Ovary (tissue), 9 donors: ENCODE results near the gene DENND6B. TPM values are rescaled to one million over a fixed set of nuclear protein-coding genes. Genes with fewer than 3 reads are reported as not detected.

Experiments
- DNase-seq, 5 donors: peaks; one replicate each; pipeline ENCODE4 v3.0.0-alpha.2; 2019 to 2020
- H3K27ac ChIP-seq, 2 donors: fragments of 200-600 bp; one replicate each; pipeline versions ENCODE4 v1.5.1 to v1.8.0; 2019 to 2022
- H3K27me3 ChIP-seq: fragments of 200-600 bp; one replicate; pipeline ENCODE4 v1.8.0; 2022
- H3K36me3 ChIP-seq: fragments of 200-600 bp; sonication (generic); one replicate; pipeline ENCODE4 v1.5.1; 2019
- H3K4me1 ChIP-seq: one replicate; pipeline ENCODE4 v1.8.1; 2013; ENCODE audit warnings: mild to moderate bottlenecking, moderate library complexity; ENCODE audit not compliant: insufficient read depth
- H3K4me3 ChIP-seq: fragments of 200-600 bp; sonication (generic); one replicate; pipeline ENCODE4 v1.5.1; 2017
- H3K9me3 ChIP-seq, 2 donors: fragments of 200-600 bp in 1 of 2; sonication (generic) in 1 of 2; one replicate each; pipeline versions ENCODE4 v1.5.1 to v1.8.1; 2013 to 2019; ENCODE audit warnings: mild to moderate bottlenecking in 1 of 2, moderate library complexity in 1 of 2
- EP300 ChIP-seq: sonication (generic); formaldehyde crosslinking; IDR thresholded peaks from one replicate; pipeline ENCODE4 v1.6.1; 2017; ENCODE audit warnings: antibody characterized with exemption
- POLR2A ChIP-seq: fragments of 450-650 bp; IDR thresholded peaks from one replicate; pipeline ENCODE4 v1.6.1; 2017; ENCODE audit warnings: antibody characterized with exemption, mild to moderate bottlenecking, moderate library complexity
- whole genome bisulfite sequencing, 3 donors: extraction: QIAGEN DNeasy Blood & Tissue Kit in 1 of 3; methylation state at CpG; one replicate each; pipeline versions ENCODE4 v1.1.5 to v1.1.7; 2013 to 2017; 5-methylcytosine and 5-hydroxymethylcytosine counted together
- intact Hi-C, 4 donors: fragments of 100-400 bp; cut with DNase I; formaldehyde crosslinking; loops; one replicate each; pipeline versions ENCODE4 v1.11.0 to v1.15.1; 2022 to 2023
- polyA plus RNA-seq, 2 donors: library from polyadenylated mRNA; stranded (reverse); fragments of 200-250 nt in 1 of 2; fragments of 350-450 nt in 1 of 2; fragmentation: Illumina TruSeq in 1 of 2; extraction: RNeasy Lipid Tissue Mini Kit (QIAGEN cat#74804) in 1 of 2; gene quantifications; one replicate each; pipeline ENCODE4 v1.2.3, GENCODE V29; 2013 to 2014
- total RNA-seq, 7 donors: library from RNA; depleted of rRNA in 2 of 7; stranded (reverse); fragments of >200 nt in 2 of 7; fragmentation: NEBNext Ultra II Directional in 3 of 7; extraction: Animal tissue kit (Norgen Biotek cat#: 25700) in 3 of 7; gene quantifications; one replicate each; pipeline versions ENCODE4 v1.1.0 to v1.2.4, GENCODE V29; 2016 to 2023
- TF ChIP-seq, protein P1 (sequence below), 3 donors: fragments of 450-650 bp in 2 of 3; fragments of 200-600 bp in 1 of 3; IDR thresholded peaks; one replicate each; pipeline versions ENCODE4 v1.5.1 to v1.8.0; 2016 to 2022; ENCODE audit warnings: antibody characterized with exemption in 3 of 3, mild to moderate bottlenecking in 1 of 3
- donor health status: DM: no; HTN: no; CAD: no; lungs with moderate emphysema.
- donor health status: DM: no; HTN: no; CAD: no.
- donor health status: Bipolar disorder and iron deficiency.
- donor health status: DM: yes; HTN: yes; CAD: no.
- donor health status: DM: no; HTN: no; CAD: no.
- donor health status: DM: yes; HTN: yes; CAD: no.

DENND6B gene
- total and polyA plus RNA-seq, 9 donors, result 0.38 to 17.3 (median 5.6) TPM

DNA sequence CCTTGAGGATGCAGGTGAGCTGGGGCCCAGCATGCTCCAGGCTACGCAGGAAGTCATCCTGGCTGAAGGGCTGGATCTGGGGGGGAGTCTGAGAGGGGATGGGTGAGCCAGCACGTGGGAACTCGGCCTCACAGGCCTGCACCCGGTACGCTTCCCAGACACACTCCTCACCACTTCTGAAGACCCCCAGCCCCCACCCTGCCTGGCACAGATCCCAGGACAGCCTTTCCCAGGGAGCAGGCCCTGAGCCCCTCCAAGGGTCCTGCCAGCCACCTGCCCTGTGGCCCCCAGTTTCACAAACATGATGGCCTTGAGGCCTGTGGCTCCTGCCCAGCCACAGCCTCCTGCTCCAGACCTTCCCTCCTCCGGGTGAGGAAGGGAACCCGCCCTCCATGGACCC is 13.8 kb downstream of the DENND6B start:
- Histone ChIP-seq H3K36me3 (no peaks in the 10 kb centered on the region), H3K4me3 (no peak overlapping the region), H3K27me3 (no peaks in the 10 kb centered on the region), H3K27ac (no peak overlapping the region), H3K9me3 (no peaks in the 10 kb centered on the region), H3K4me1 (peaks cover 6% of the 10 kb centered on the region)
- peak in 3 of 5 donors; percentile 23 to 41 (median 35) for DNase-seq
- WGBS, 3 donors, result 64 to 83% (median 76%) methylated on average over 7 of the region's 7 CpGs
- TF ChIP-seq EP300 (no peak), POLR2A (no peak)
- TF ChIP-seq, protein P1, sequence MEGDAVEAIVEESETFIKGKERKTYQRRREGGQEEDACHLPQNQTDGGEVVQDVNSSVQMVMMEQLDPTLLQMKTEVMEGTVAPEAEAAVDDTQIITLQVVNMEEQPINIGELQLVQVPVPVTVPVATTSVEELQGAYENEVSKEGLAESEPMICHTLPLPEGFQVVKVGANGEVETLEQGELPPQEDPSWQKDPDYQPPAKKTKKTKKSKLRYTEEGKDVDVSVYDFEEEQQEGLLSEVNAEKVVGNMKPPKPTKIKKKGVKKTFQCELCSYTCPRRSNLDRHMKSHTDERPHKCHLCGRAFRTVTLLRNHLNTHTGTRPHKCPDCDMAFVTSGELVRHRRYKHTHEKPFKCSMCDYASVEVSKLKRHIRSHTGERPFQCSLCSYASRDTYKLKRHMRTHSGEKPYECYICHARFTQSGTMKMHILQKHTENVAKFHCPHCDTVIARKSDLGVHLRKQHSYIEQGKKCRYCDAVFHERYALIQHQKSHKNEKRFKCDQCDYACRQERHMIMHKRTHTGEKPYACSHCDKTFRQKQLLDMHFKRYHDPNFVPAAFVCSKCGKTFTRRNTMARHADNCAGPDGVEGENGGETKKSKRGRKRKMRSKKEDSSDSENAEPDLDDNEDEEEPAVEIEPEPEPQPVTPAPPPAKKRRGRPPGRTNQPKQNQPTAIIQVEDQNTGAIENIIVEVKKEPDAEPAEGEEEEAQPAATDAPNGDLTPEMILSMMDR (IDR thresholded peaks at IDR 0.05), result no peak
- intact Hi-C loops, result no loop called here

DNA sequence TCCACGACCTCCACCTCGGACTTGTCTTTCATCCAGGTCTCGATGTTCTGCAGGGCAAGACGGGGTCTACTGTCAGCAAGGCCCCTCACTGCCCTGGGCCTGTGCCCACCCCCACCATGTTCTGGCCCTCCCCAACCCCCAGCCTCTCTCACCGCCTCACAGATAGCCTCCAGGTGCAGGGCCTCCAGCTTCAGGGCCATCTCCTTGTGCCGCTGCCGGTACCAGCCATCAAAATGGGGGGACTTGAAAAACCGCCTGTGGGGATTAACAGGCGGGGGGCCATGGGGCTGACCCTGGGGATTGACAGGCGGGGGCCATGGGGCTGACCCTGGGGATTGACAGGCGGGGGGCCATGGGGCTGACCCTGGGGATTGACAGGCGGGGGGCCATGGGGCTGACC is 14.4 kb downstream of the DENND6B start:
- TF ChIP-seq, protein P1 (IDR thresholded peaks at IDR 0.05), result no peak
- TF ChIP-seq POLR2A (no peak), EP300 (no peak)
- Histone ChIP-seq H3K4me3 (no peak overlapping the region), H3K27ac (no peak overlapping the region), H3K27me3 (no peaks in the 10 kb centered on the region), H3K9me3 (no peaks in the 10 kb centered on the region), H3K36me3 (no peaks in the 10 kb centered on the region), H3K4me1 (peaks cover 8% of the 10 kb centered on the region)
- intact Hi-C loops, result no loop called here
- no peak for DNase-seq
- 91 to 95% (median 92%) methylated on average over 7 to 12 of the region's 12 CpGs for WGBS, 3 donors

DNA sequence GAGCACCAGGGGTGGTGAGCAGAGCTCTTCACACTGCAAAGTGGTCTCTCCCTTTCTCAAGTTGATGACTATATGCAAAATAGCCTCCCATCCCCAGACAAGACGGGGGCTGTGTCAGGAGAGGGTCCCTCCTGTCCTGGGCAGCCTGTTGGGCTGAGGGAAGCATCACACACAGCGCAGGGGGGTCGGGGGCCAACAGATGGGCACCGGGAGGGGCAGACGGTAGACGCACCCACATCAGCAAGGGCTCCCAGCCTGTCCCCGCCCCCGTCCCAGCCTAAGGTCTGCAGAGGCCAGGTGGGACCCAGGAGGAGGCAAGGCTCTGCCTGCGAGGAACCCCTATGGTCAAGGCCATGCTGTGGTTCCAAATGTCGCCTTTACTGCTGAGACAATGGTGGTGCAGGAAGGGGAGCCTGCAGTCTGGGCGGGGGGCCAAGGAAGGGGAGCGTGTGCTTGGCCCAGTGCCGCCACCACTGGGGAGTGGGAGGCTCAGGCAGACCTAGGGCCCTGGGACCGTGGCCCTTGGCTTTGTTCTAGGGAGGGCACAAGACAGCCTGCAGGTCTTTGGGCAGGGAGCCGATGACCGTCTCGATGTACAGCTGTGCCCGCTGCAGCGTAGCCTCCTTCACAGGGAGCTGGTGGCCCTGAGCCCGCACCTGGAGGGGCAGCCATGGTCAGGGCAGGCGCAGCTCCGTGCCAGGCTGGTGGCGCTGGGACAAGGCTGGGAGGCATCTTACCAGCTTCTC is 15.0 kb downstream of the DENND6B start:
- 71 to 77% (median 76%) methylated on average over 23 of the region's 23 CpGs for WGBS, 3 donors
- Histone ChIP-seq H3K36me3 (no peaks in the 10 kb centered on the region), H3K27me3 (no peaks in the 10 kb centered on the region), H3K27ac (no peak overlapping the region), H3K9me3 (no peaks in the 10 kb centered on the region), H3K4me3 (no peak overlapping the region), H3K4me1 (peaks cover 8% of the 10 kb centered on the region)
- DNase-seq, result peak in 2 of 5 donors; percentile 22 to 27
- intact Hi-C loops, result no loop called here
- TF ChIP-seq EP300 (no peak), POLR2A (no peak)
- TF ChIP-seq, protein P1 (IDR thresholded peaks at IDR 0.05), result no peak

DNA sequence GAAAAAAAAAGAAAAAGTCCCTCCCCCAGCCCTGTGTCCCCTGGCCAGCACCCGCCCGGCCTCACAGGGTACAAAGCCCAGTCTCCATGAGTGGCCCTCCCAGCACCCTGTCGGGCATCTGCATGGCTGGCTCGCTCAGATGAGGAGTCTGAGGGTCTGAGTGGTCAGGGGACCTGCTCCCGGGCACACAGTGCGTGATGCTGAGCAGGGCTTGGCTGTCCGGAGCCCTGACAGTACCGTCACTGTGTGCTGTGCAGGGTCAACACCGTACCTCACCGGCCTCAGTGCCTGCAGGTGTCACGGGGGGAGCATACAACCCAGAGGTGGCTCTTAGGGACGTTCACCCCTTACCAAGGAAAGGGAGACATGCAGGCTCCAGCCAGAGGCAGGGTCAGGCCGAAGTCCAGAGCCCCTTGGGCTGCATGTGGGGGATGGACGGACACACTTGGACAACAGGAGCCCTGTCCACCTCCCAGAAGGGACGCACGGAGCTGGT is 15.8 kb downstream of the DENND6B start:
- WGBS, 3 donors, result 91 to 95% (median 91%) methylated on average over 16 of the region's 16 CpGs
- H3K27me3 ChIP-seq, result no peaks in the 10 kb centered on the region
- H3K4me3 ChIP-seq, result no peak overlapping the region
- intact Hi-C loops, result no loop called here
- peak in 1 of 5 donors; percentile 32 for DNase-seq
- no peaks in the 10 kb centered on the region for H3K36me3 ChIP-seq
- no peaks in the 10 kb centered on the region for H3K9me3 ChIP-seq
- no peak overlapping the region for H3K27ac ChIP-seq
- H3K4me1 ChIP-seq, result peaks cover 8% of the 10 kb centered on the region
- no peak for TF ChIP-seq EP300
- no peak for TF ChIP-seq POLR2A
- TF ChIP-seq, protein P1 (IDR thresholded peaks at IDR 0.05), result no peak
